Measurements from ENCODE around the gene PLEKHG5.

The PLEKHG5 gene

GRCh38 chr1:6489799-6490180 is 1.7 kb downstream of the PLEKHG5 start:
- peak; percentile 99 for TF ChIP-seq CTCF (IDR thresholded peaks at IDR 0.05)
- TF ChIP-seq ZFX (IDR thresholded peaks at IDR 0.05; ENCODE audit: borderline replicate concordance), result no peak
- H3K27ac ChIP-seq, result no peak overlapping the region

DNA sequence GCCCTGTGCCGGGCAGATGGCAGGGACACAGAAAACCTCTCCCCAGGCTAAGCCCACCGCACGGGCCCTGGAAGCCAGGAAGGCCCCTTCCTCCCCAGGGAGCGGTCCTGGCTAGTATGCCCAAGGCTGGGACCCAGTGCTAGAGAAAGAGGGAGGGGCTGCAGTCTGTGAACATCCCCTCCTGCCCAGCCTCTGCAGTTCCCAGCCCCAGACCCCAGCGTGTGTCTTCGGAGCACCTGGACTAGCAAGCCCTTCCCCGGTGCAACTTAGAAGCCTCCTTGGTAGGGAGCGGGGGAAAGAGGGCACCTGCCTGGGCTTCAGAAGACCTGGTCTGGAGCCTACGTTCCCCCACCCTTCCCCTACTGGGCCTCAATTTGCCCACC is 2.1 kb downstream of the PLEKHG5 start:
- no peak overlapping the region for H3K27ac ChIP-seq
- no peak for TF ChIP-seq CTCF (IDR thresholded peaks at IDR 0.05)
- no peak for TF ChIP-seq ZFX (IDR thresholded peaks at IDR 0.05; ENCODE audit: borderline replicate concordance)

- no peak overlapping the region for H3K27ac ChIP-seq
- TF ChIP-seq CTCF (IDR thresholded peaks at IDR 0.05) (no peak), ZFX (IDR thresholded peaks at IDR 0.05; ENCODE audit: borderline replicate concordance) (no peak)
Measured at GRCh38 chr1:6488602-6489382, 2.7 kb downstream of the PLEKHG5 start.

DNA sequence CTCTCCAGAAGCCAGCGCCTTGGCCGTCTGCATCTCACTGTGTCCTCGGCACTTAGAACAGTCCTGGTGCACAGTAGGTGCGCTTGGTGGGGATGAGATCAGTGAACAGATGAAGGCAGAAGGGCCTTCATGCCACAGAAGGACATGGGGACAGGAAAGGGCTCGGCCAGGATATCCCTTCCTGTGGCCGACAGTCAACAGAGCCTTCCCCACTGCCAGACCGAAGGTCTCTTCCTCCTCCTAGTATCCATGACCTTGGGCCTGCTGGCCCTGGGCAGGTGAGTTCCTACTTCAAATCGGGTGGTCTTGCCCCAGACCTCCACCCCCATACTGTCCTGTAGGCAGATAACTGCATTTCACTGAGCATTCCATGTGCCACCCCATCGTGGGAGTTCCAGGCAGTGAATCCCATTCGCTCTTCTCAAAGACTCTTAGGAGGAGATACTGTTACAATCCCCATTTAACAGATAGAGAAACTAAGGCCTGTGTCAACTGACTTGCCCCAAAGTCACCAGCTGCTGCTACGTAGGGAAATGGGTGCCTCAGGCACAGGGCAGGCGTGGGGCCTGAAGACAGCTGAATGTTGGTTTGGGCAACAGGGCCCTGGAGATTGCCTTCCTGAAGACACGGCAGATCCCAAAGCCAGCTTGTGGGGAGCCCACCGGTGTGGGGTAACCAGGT is 3.5 kb downstream of the PLEKHG5 start:
- TF ChIP-seq CTCF (IDR thresholded peaks at IDR 0.05), result no peak
- no peak for TF ChIP-seq ZFX (IDR thresholded peaks at IDR 0.05; ENCODE audit: borderline replicate concordance)
- H3K27ac ChIP-seq, result no peak overlapping the region

DNA sequence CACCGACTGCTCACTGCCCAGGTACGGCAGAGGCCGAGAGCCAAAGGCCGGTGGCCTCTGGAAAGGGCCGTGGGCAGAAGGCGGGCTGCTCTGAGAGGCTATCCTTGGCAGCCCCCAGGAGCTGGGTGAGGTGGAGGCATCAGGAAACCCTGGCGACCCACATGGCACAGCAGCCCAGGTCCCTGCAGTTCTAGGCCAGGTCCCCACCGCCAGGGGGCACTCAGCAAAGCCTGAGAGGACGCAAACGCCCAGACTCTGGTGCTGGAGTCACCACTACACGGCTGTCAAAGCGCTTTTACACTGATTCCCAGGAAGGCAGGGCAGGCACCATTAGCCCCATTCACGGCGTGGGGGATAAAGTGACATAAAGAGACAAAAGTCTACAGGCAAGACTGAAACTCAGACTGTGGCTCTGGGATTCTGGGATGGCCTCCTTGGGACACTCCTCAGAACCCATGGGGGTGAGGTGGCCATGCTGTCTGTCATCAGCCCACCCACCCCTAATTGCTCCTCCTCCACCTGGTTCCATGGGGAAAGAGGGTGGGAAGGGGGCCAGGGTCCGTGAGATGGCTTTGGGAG is 4.9 kb downstream of the PLEKHG5 start:
- TF ChIP-seq CTCF (IDR thresholded peaks at IDR 0.05) (peak; percentile 96), ZFX (IDR thresholded peaks at IDR 0.05; ENCODE audit: borderline replicate concordance) (no peak)
- no peak overlapping the region for H3K27ac ChIP-seq

GRCh38 chr1:6485168-6486101 is 6.0 kb downstream of the PLEKHG5 start:
- H3K27ac ChIP-seq, result no peak overlapping the region
- no peak for TF ChIP-seq ZFX (IDR thresholded peaks at IDR 0.05; ENCODE audit: borderline replicate concordance)
- TF ChIP-seq CTCF (IDR thresholded peaks at IDR 0.05), result no peak
